Progenitor cell of endocrine pancreas (in vitro differentiated cells): Measurements from ENCODE around the gene EEF2K. TPM values are rescaled to one million over a fixed set of nuclear protein-coding genes. Genes with fewer than 3 reads are reported as not detected.
A peak's percentile ranks its signal among the peaks of the same experiment; 100 is the strongest.

Experiments used
- DNase-seq: peaks from one replicate; pipeline ENCODE4 v3.0.0; 2021; ENCODE audit warnings: low spot score; ENCODE audit not compliant: unreplicated experiment
- H3K27ac Mint-ChIP-seq: 2 replicates; pipeline ENCODE4 v1.8.0; 2021; ENCODE audit warnings: mild to moderate bottlenecking, moderate library complexity, mixed read lengths
- H3K27me3 Mint-ChIP-seq: 2 replicates; pipeline ENCODE4 v1.8.0; 2021; ENCODE audit warnings: mixed read lengths
- H3K36me3 Mint-ChIP-seq: 2 replicates; pipeline ENCODE4 v1.8.0; 2022; ENCODE audit warnings: mixed read lengths; ENCODE audit not compliant: insufficient read depth
- H3K4me1 Mint-ChIP-seq: 2 replicates; pipeline ENCODE4 v1.8.0; 2021; ENCODE audit warnings: low read depth, mixed read lengths
- H3K4me3 Mint-ChIP-seq: 2 replicates; pipeline ENCODE4 v1.8.0; 2021; ENCODE audit warnings: low read depth, mild to moderate bottlenecking, moderate library complexity, mixed read lengths
- H3K9me3 Mint-ChIP-seq: 2 replicates; pipeline ENCODE4 v1.8.0; 2021; ENCODE audit warnings: low read depth, mixed read lengths
- CTCF ChIP-seq: fragments of 200-600 bp; sonication (generic); IDR thresholded peaks from one replicate; pipeline ENCODE4 v1.5.0; 2021; ENCODE audit warnings: antibody characterized with exemption, mild to moderate bottlenecking; ENCODE audit not compliant: unreplicated experiment
- long read RNA-seq: library from polyadenylated mRNA; unstranded; transcript quantifications from one replicate; pipeline ENCODE4 v2.0.0, GENCODE V29; 2020
- total RNA-seq: library from RNA; stranded (reverse); gene quantifications from 2 replicates; pipeline ENCODE4 v1.2.1, GENCODE V29; 2021

Gene EEF2K
- 15.4 TPM in 2 replicates for total RNA-seq
- long read RNA-seq, partial matches to known transcripts, result 2 of 6 reads
- long read RNA-seq, other reads (novel, unspliced or antisense), result 4 of 6 reads

- Mint-ChIP-seq H3K9me3 (no peaks in the 10 kb centered on the region), H3K4me3 (peak within 1 kb of the TSS; percentile 82), H3K27me3 (peaks cover 4% of the 10 kb centered on the region), H3K36me3 (peaks cover 2% of the 10 kb centered on the region), H3K27ac (peak within 1 kb of the TSS; percentile 87), H3K4me1 (peaks cover 8% of the 10 kb centered on the region)
- peak; percentile 85 for DNase-seq
- peak; percentile 81 for TF ChIP-seq CTCF
Observed at GRCh38 chr16:22206013-22206841, at the start of gene EEF2K. Gene EEF2K (plus strand): TSS chr16:22206278. CDS start chr16:22225730, 19,452 bp downstream.

- Mint-ChIP-seq H3K4me1 (no peaks in the 10 kb centered on the region), H3K4me3 (no peak overlapping the region), H3K27me3 (peaks cover 42% of the 10 kb centered on the region), H3K9me3 (no peaks in the 10 kb centered on the region), H3K27ac (no peak overlapping the region), H3K36me3 (no peaks in the 10 kb centered on the region)
- TF ChIP-seq CTCF, result no peak
- no peak for DNase-seq
Observed at GRCh38 chr16:22161401-22161800, 44.7 kb upstream of the EEF2K start.

- H3K27me3 Mint-ChIP-seq, result peaks cover 41% of the 10 kb centered on the region
- TF ChIP-seq CTCF, result no peak
- peak within 1 kb of the TSS; percentile 19 for H3K4me3 Mint-ChIP-seq
- no peaks in the 10 kb centered on the region for H3K9me3 Mint-ChIP-seq
- peak; percentile 38 for DNase-seq
- no peak within 1 kb of the TSS for H3K27ac Mint-ChIP-seq
- H3K36me3 Mint-ChIP-seq, result no peaks in the 10 kb centered on the region
- no peaks in the 10 kb centered on the region for H3K4me1 Mint-ChIP-seq
Observed at GRCh38 chr16:22161999-22162655, 44.0 kb upstream of the EEF2K start, which contains the start of gene SDR42E2. Gene SDR42E2 (plus strand): TSS chr16:22162506. CDS start chr16:22165583, 3,077 bp downstream.

GRCh38 chr16:22162656-22163009, 43.4 kb upstream of the EEF2K start:
- Mint-ChIP-seq H3K27ac (no peak overlapping the region), H3K36me3 (no peaks in the 10 kb centered on the region), H3K4me1 (no peaks in the 10 kb centered on the region), H3K4me3 (no peak overlapping the region), H3K27me3 (peaks cover 41% of the 10 kb centered on the region), H3K9me3 (no peaks in the 10 kb centered on the region)
- no peak for TF ChIP-seq CTCF
- DNase-seq, result no peak

- Mint-ChIP-seq H3K27me3 (peaks cover 39% of the 10 kb centered on the region), H3K4me1 (no peaks in the 10 kb centered on the region), H3K4me3 (no peak overlapping the region), H3K36me3 (no peaks in the 10 kb centered on the region), H3K27ac (no peak overlapping the region), H3K9me3 (no peaks in the 10 kb centered on the region)
- no peak for TF ChIP-seq CTCF
- DNase-seq, result no peak
Observed at GRCh38 chr16:22163806-22164205, 42.3 kb upstream of the EEF2K start.
